Thoracic aorta (tissue), 2 donors: ENCODE measurements around the gene MATN4. TPM values are rescaled to one million over a fixed set of nuclear protein-coding genes. Genes with fewer than 3 reads are reported as not detected.

Experiments used
- ATAC-seq: fragments of 150-250 bp; one replicate; pipeline ENCODE4 v1.8.0; 2017; ENCODE audit warnings: low read depth; ENCODE audit not compliant: insufficient number of reproducible peaks, low FRiP score
- DNase-seq: peaks from one replicate; pipeline ENCODE4 v3.0.0-alpha.2; 2020; ENCODE audit warnings: low spot score
- H3K27ac ChIP-seq, 2 donors: fragments of 200-600 bp; sonication (generic); 1 replicate in 1 of 2; 2 replicates in 1 of 2; pipeline ENCODE4 v1.5.1; 2016; ENCODE audit warnings: mild to moderate bottlenecking in 2 of 2, moderate library complexity in 2 of 2
- H3K27me3 ChIP-seq: fragments of 200-600 bp; sonication (generic); replicated peaks from 2 replicates; pipeline ENCODE4 v1.6.0; 2016; ENCODE audit warnings: mild to moderate bottlenecking; ENCODE audit not compliant: insufficient read depth
- H3K36me3 ChIP-seq: fragments of 200-600 bp; sonication (generic); one replicate; pipeline ENCODE4 v1.5.1; 2016
- H3K4me1 ChIP-seq, 2 donors: fragments of 200-600 bp; sonication (generic); 1 replicate in 1 of 2; 2 replicates in 1 of 2; pipeline versions ENCODE4 v1.5.1 to v1.6.0; 2016; ENCODE audit warnings: low read depth in 2 of 2, mild to moderate bottlenecking in 1 of 2; ENCODE audit not compliant: control insufficient read depth in 1 of 2
- H3K4me3 ChIP-seq: fragments of 200-600 bp; sonication (generic); 2 replicates; pipeline ENCODE4 v1.5.1; 2016; ENCODE audit warnings: mild to moderate bottlenecking
- H3K9me3 ChIP-seq: fragments of 200-600 bp; sonication (generic); 2 replicates; pipeline ENCODE4 v1.5.1; 2016
- total RNA-seq, 2 donors: library from RNA; depleted of rRNA; stranded (reverse); fragments of >200 nt; gene quantifications; one replicate each; pipeline versions ENCODE4 v1.1.0 to v1.2.3, GENCODE V29; 2016
- TF ChIP-seq, protein P1 (sequence below): fragments of 200-600 bp; sonication (generic); IDR thresholded peaks from one replicate; pipeline ENCODE4 v1.5.1; 2019; ENCODE audit warnings: antibody characterized with exemption

The MATN4 gene
- total RNA-seq, 2 donors from 2014 or later = 0.27 TPM; not detected in 1

DNA sequence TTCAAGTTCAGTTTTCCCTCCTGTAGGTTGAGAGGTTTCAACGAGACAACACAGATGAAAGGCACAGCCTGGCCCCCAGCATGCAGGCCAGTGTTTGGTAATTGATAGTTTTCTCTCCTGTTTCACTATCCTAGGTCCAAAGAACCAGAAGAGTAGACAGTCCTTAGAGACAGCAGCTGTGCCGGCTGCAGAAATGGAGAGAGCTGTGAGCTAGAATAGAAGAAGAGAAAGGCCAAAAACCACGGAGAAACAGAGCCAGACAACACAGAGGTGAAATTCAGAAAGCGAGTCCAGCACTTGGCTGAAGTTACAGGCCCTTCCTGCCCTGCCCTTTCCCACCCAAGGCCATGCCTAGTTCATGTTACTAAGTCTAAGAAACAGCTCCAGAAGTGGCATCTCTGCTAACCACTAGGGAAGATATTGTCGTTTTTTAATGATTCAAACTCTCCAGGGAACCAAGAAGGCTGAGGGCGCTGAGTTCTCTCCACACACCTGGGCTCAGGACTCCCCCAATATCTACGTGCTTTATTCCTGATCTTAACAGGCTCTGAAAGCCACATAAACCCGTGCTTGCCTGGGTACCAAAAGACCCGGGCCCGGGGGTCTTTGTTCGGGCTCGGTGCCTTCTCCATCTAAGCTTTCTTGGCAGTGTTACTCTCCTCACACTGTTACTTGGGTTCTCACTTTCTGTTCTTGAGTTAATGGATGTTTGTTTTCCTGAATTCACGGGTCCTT, 18.0 kb downstream of the MATN4 start:
- Histone ChIP-seq H3K27me3 (no peaks in the 10 kb centered on the region), H3K27ac (no peak overlapping the region), H3K4me1 (peaks cover 0 to 8% of the 10 kb centered on the region in 2 donors), H3K36me3 (no peaks in the 10 kb centered on the region), H3K9me3 (no peaks in the 10 kb centered on the region), H3K4me3 (no peak overlapping the region)
- TF ChIP-seq, protein P1, sequence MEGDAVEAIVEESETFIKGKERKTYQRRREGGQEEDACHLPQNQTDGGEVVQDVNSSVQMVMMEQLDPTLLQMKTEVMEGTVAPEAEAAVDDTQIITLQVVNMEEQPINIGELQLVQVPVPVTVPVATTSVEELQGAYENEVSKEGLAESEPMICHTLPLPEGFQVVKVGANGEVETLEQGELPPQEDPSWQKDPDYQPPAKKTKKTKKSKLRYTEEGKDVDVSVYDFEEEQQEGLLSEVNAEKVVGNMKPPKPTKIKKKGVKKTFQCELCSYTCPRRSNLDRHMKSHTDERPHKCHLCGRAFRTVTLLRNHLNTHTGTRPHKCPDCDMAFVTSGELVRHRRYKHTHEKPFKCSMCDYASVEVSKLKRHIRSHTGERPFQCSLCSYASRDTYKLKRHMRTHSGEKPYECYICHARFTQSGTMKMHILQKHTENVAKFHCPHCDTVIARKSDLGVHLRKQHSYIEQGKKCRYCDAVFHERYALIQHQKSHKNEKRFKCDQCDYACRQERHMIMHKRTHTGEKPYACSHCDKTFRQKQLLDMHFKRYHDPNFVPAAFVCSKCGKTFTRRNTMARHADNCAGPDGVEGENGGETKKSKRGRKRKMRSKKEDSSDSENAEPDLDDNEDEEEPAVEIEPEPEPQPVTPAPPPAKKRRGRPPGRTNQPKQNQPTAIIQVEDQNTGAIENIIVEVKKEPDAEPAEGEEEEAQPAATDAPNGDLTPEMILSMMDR = no peak
- no peak for ATAC-seq
- no peak for DNase-seq

DNA sequence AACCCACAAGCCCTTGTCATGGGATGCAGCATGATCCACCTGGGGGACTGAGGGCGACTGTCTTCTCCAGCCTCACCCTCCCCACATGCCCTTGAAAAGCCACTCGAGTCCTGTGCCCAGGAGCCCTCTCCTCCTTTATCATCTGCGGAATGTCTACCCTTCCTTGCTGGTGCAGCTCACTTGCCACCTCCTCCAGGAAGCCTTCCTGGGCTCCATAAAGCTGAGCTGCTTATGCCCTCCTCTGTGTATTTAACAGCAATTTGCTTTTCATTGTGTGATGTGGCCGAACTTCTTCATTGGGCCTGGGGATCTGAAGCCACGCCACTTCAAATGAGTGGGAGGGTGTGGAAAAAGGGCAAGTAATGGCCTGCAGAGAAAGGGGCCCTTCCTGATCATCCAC, 19.2 kb downstream of the MATN4 start:
- no peak for DNase-seq
- no peak for ATAC-seq

DNA sequence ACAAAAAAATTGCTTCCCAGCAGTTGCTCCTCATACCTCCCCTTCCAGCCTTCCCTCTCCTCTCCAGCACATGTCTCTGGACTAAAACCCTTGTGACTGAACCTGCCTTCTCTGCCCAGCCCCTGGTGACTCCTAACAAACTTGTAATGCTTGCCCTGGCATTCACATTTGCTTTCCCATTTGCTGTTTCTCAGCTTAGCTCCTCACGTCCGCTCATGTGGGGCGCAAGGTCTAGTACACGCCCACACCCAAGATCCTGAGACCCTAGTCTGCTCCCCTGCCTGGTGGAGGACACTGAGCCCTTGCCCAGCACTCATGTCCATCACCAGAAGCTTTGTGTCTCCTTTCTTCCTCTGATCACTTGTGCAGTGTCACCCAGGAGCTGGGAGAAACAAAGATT, 19.7 kb downstream of the MATN4 start:
- ATAC-seq = no peak

More for the DNA sequence above, 19.2 kb downstream of the MATN4 start:
- no peaks in the 10 kb centered on the region for H3K36me3 ChIP-seq
- H3K4me3 ChIP-seq = no peak overlapping the region
- H3K4me1 ChIP-seq = peaks cover 0 to 8% of the 10 kb centered on the region in 2 donors
- TF ChIP-seq, protein P1 = no peak
- H3K9me3 ChIP-seq = no peaks in the 10 kb centered on the region
- no peaks in the 10 kb centered on the region for H3K27me3 ChIP-seq
- no peak overlapping the region for H3K27ac ChIP-seq

DNA sequence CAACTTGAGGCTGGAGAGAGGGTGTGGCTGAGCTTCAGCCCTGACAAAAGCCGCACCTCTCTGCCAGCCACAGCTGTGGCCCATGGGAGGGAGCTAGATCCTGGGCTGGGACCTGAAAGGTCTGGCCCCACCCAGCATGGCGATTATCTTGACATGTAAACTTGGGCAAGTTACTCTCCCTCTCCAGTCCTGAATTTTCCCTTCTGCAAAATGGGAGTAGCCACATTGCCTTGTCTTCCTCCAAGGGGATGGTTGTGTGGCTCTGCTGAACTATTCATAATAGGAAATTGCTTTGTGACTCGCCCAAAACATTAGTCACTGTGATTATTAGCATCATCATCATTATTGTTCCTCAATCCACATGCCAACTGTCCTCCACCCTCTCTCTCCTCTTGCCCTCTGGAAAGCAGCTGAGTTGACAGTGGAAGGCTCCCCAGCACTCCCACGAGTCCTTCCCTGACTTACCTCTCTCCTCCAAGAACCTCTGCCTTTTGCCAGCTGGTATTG, 24.5 kb downstream of the MATN4 start:
- H3K4me3 ChIP-seq = no peak overlapping the region
- TF ChIP-seq, protein P1 = no peak
- no peaks in the 10 kb centered on the region for H3K27me3 ChIP-seq
- no peak overlapping the region for H3K27ac ChIP-seq
- no peaks in the 10 kb centered on the region for H3K36me3 ChIP-seq
- ATAC-seq (no peak), DNase-seq (no peak)
- no peaks in the 10 kb centered on the region for H3K9me3 ChIP-seq
- no peaks in the 10 kb centered on the region for H3K4me1 ChIP-seq

More for the DNA sequence above, 19.7 kb downstream of the MATN4 start:
- no peak overlapping the region for H3K4me3 ChIP-seq
- TF ChIP-seq, protein P1 = no peak
- no peak overlapping the region for H3K27ac ChIP-seq
- H3K9me3 ChIP-seq = no peaks in the 10 kb centered on the region
- no peaks in the 10 kb centered on the region for H3K36me3 ChIP-seq
- H3K27me3 ChIP-seq = no peaks in the 10 kb centered on the region
- no peak for DNase-seq
- peaks cover 0 to 5% of the 10 kb centered on the region in 2 donors for H3K4me1 ChIP-seq

DNA sequence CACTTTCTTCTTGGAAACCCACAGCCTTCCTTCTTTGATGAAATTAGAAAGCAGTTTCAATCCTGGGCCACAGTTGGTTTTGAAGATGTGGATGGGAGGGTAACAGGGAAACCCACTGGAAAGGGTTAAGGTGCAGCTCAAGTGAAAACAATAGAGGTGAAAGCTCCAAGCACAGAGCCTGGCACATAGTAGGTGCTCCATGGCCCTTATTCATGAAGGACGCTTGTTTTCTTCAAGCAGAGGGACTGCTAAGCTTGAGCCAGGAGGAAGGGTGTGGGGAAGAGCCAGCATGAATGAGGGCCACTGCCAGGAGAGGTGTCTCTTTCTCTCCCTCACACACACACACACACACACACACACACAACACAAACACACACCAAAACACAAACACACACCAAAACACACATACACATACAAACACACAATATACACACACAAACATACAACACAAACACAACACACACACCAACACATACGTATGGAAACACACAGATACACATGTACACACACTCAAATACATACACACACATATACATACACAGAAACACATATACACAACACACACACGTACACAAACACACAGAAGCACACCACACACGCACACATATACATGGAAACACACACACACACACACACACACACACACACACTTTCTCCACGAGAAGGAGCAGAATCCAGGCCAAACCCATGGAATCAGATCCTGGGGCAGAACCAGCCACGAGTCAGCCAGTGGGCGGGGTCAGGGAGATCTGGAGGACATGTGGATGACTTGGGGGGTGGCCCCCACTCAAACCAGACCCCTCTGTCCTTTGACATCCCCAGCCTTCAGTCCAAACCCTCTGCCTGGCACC, 25.2 kb downstream of the MATN4 start:
- Histone ChIP-seq H3K27ac (no peak overlapping the region), H3K4me1 (no peaks in the 10 kb centered on the region), H3K4me3 (no peak overlapping the region), H3K27me3 (no peaks in the 10 kb centered on the region), H3K36me3 (no peaks in the 10 kb centered on the region), H3K9me3 (no peaks in the 10 kb centered on the region)
- TF ChIP-seq, protein P1 = no peak
- DNase-seq (no peak), ATAC-seq (no peak)
